CD4-positive, alpha-beta T cell treated with Interleukin-10 for 1 hour (primary cell): ENCODE measurements around the gene IZUMO2.
A peak's percentile ranks its signal among the peaks of the same experiment; 100 is the strongest.

Source experiments
- DNase-seq: peaks from one replicate; pipeline ENCODE4 v3.0.0-alpha.2; 2020

The IZUMO2 gene

GRCh38 chr19:50162988-50163387 lies at the start of gene IZUMO2:
Gene IZUMO2 (minus strand): TSS chr19:50163281. CDS start chr19:50163194, 87 bp downstream.
- DNase-seq: no peak

DNA sequence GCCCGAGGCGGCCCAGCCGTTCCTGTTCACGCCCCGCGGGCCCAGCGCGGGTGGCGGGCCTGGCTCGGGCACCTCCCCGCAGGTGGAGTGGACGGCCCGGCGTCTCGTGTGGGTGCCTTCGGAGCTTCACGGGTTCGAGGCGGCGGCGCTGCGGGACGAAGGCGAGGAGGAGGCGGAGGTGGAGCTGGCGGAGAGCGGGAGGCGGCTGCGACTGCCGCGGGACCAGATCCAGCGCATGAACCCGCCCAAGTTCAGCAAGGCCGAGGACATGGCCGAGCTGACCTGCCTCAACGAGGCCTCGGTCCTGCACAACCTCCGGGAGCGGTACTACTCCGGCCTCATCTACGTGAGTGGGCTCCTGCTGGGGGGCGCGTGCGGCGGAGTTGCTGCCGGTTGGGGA lies 47.3 kb upstream of the IZUMO2 start:
- no peak for DNase-seq

GRCh38 chr19:50209131-50209530 lies 46.0 kb upstream of the IZUMO2 start:
- no peak for DNase-seq

DNA sequence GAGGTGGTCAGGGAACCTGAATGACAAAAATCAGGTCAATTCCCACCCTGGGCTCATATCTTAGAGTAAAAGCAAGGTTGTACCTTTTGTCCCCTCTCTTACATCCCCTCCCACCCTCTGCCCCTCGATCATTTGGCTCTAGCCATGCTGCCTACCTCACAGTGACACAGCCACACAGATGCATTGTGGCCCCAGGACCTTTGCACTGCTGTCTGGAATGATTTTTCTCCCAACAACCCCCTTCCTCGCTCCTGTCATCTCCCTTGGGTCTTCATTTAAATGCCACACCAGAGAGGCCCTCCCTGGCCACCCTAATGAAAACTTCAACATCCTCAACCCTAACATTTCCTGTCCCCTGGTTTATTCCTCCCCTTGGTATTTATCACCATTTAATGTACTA lies 44.6 kb upstream of the IZUMO2 start:
- no peak for DNase-seq

- DNase-seq: no peak
These were observed 43.1 kb upstream of the IZUMO2 start for GRCh38 chr19:50206191-50206590.

GRCh38 chr19:50205681-50206138 lies 42.6 kb upstream of the IZUMO2 start:
- DNase-seq: no peak

DNA sequence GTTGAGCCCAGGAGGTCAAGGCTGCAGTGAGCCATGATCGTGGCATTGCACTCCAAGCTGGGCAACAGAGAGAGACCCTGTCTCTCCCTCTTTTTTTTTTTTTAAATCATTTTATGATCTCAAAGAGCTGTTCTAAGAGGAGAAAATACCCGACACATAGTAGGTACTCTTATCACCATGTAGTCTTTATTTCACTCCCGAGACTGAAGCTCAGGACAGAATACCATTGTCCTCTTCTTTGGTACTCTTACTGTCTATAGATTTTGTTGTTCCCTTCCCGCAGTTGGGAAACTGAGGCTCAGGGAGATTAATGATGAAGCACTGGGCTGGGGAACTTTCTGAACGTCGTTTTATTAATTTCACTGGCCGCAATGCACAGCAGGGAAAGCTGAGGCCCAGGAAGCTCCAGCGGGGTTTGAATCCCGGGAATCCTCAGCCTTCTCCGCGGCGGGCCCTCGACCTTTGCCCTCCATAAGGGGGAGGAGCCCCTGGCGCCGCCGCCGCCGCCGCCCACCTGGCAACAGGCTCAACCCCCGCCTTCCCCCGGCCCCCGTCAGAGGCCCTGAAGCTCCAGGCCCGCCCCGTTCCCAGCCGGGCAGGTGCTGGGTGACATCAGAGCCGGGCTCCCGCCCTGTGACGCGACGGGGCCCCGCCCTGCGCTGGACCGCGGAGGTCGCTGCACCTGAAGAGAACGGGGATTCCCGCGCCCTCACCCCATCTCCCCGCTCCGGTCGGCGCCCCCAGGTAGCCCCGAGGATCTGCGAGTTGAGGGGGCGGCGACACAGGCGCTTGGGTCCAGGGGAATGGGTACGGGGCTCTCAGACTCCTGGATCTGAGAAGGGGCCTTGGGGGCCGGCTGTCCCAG lies 42.0 kb upstream of the IZUMO2 start:
- peak; percentile 3 for DNase-seq

DNA sequence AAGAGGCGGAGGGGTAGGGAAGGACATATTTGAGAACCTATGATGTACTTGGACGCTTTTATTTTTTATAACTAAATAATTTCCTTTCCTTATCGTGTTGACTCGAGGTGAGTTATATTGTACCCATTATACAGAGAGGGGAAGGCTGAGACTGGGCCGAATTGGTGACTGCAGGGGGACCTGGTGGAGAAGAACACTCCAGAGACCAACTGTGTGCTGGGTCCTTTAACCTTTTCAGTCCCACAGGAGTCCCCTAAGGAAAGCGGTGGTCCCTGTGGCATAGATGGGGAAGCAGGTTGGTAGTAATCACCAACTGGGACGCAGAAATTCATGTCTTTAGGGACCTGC lies 41.0 kb upstream of the IZUMO2 start:
- no peak for DNase-seq

- DNase-seq: no peak
These were observed 40.4 kb upstream of the IZUMO2 start, which contains the start of gene MYH14 for GRCh38 chr19:50203281-50204080. Gene MYH14 (plus strand): TSS chr19:50203622. CDS start chr19:50210366, 6,744 bp downstream.

GRCh38 chr19:50202962-50203280 lies 39.8 kb upstream of the IZUMO2 start:
- DNase-seq: no peak

DNA sequence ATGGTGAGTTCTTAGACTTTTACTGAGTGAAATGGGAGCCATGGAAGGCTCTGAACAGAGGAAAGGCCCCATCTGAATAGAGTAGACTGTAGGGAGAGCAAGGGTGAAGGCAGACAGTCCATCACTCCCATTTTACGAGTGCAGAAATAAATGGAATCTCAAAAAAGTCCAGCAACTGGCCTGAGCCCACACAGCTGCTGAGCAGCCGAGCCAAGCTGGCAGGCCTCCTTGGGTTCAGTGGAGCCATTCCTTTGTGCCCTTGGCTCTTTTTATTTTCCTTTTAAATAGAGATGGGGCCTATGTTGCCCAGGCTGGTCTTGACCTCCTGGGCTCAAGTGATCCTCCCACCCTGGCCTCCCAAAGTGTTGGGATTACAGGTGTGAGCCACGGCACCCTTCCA lies 39.3 kb upstream of the IZUMO2 start:
- DNase-seq: no peak

DNA sequence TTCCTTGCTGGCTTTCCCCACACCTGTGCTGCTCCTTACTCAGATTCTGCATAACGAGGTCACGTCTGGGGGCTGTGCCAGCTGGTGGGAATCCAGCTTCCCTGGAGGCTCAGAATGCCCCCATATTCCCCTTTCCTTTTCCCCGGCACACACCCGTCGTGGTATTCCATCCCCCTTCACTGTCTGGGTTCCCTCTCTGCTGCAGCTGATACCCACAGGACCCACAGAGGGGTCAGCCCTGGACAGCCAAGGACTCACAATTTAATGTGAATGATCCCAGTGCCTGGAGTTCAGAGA lies 36.1 kb upstream of the IZUMO2 start:
- DNase-seq: no peak

GRCh38 chr19:50198431-50199258 lies 35.6 kb upstream of the IZUMO2 start:
- no peak for DNase-seq

GRCh38 chr19:50197348-50197747 lies 34.3 kb upstream of the IZUMO2 start:
- no peak for DNase-seq

GRCh38 chr19:50196322-50196932 lies 33.3 kb upstream of the IZUMO2 start:
- DNase-seq: no peak

DNA sequence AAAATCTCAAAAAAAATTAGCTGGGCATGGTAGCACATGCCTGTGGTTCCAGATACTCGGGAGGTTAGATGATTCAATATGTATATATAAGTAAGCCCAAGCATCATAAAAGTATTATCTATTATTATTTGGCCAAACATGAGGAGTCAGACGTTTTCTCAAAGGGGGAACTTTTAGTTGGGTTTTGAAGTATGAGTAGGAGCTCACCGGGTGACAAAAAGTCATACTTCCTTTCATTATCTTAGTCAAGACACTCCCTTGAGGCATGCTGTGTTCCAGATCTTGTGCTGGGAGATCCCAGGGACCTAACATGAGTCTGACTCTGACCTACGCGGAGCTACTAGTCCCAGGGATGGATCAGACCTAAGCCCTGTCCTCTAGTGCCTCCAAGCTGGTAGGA lies 32.1 kb upstream of the IZUMO2 start:
- DNase-seq: no peak

DNA sequence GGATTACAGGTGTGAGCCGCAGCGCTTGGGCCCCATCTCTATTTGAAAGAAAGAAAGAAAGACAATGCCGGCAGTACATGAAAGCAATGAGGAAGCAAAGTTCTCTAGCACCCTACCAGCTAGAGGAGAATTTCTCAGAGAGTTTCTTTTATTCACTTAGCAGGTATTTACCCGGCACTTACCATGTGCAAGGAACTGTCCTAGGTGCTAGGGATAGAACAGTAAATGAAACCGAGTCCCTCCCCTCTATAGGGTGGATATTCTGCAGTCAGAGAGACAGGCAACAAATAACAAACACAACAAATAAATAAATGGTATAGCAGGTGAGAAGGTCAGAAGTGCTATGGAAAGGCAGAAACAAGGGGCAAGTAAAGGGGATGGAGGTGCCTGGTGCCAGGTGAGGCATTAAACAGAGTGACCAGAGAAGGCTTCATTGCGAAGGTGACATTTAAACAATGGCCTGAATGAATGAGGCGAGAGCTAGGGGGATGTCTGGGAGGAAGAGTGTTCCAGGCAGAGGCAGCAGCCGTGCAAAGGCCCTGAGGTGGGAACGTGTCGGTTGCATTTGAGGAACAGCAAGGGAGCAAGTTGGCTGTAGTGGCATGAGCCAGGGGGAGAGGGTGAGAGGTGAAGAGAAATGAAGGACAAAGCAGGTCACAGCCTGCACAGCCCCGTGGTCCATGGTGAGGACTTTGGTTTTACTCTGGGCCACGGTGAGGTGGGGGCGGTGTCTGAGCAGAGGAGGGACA lies 29.6 kb upstream of the IZUMO2 start:
- no peak for DNase-seq

DNA sequence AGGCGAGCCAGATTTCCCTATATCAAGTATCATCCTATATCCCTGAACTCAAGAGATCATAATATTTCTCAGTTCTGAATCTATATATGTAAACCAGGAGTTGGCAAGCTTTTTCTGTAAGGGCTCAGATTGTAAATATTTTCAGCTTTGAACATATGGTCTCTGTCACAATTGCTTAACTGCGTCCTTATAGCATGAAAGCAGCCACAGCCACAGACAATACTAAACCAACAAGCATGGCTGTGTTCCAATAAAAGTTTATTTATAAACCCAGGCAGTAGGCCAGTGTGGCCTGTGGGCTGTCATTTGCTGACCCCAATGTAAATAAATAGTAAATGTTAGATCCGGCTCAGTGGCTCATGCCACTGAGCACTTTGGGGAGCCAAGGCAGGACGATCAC lies 28.1 kb upstream of the IZUMO2 start:
- no peak for DNase-seq

DNA sequence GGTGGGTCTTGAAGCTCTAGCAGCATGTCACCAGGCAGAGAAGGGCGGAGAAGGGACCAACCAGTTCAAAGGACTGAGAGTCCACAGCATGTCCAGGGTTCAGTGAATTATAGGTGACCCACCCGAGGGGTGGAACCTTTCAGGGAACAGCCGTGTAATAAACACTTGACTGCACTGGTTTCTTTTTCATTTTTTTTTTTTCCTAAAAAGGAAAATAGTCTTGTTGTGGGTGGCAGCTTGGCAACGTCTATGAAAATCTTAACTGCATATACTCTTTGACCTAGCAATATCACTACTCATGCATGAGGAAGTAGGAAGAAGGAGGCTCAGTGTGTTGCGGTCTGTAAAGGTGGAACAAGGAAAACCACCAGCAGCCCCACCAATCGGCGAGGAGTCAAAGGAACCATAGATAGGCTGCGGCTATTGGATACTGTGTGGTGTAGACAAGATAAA lies 27.4 kb upstream of the IZUMO2 start:
- no peak for DNase-seq

DNA sequence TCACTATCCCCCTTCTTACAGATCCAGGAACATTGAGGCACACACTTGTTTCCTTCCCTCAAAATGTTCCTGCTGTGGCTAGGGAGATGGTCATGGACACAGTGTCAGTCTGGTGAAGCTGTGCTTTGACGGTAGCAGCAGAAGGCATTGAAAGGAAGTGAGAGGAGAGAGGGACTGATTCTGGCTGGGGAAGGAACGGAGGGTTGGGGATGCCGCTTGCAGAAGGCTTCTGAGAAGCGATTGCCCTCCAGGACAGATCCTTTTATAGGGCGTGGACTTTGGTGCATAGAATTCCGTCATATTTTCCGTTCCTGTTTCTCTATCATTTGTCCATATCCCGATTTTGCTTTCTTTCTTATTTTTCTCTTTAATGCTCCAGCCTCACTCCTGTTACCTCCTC lies 26.2 kb upstream of the IZUMO2 start:
- no peak for DNase-seq

DNA sequence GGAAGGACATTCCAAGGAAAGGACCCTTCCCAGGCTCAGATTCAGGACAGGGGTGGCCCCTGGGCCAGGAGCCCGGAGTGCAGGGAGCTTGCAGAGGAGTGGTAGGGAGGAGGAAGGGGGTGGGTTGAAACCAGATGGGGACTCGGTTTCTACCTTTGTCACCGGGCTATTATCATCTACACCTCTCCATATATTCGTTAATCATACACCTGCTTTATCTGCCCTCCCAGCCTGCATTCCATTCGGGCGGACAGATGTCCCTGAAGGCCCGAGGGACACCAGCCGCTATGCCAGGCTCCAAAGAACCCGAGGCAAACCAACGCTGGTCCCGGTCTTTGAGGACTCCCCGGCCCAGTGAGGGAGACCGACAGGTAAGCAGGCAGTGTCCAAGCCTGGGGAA lies 24.9 kb upstream of the IZUMO2 start:
- no peak for DNase-seq

- no peak for DNase-seq
These were observed 21.1 kb upstream of the IZUMO2 start for GRCh38 chr19:50184196-50184595.
